Breast epithelium (tissue), 4 donors: Measurements from ENCODE around the gene SLC4A4. TPM values are rescaled to one million over a fixed set of nuclear protein-coding genes. Genes with fewer than 3 reads are reported as not detected.

Experiments used
- DNase-seq, 2 donors: peaks; one replicate each; pipeline ENCODE4 v3.0.0-alpha.2; 2019; ENCODE audit warnings: low spot score in 2 of 2
- H3K27ac ChIP-seq, 2 donors: fragments of 200-600 bp; sonication (generic) in 1 of 2; one replicate each; pipeline ENCODE4 v1.5.1; 2016 to 2019; ENCODE audit warnings: mild to moderate bottlenecking in 1 of 2
- H3K27me3 ChIP-seq, 2 donors: fragments of 200-600 bp; sonication (generic) in 1 of 2; one replicate each; pipeline versions ENCODE4 v1.5.1 to v1.6.0; 2017 to 2019; ENCODE audit warnings: control low read depth in 1 of 2, mild to moderate bottlenecking in 1 of 2
- H3K36me3 ChIP-seq: fragments of 200-600 bp; one replicate; pipeline ENCODE4 v1.5.1; 2019
- H3K4me1 ChIP-seq, 2 donors: fragments of 200-600 bp; sonication (generic); one replicate each; pipeline ENCODE4 v1.5.1; 2016 to 2019; ENCODE audit warnings: control low read depth in 1 of 2
- H3K4me3 ChIP-seq, 3 donors: fragments of 200-600 bp; sonication (generic); 1 replicate in 2 of 3; 2 replicates in 1 of 3; pipeline ENCODE4 v1.5.1; 2016 to 2019; ENCODE audit warnings: mild to moderate bottlenecking in 3 of 3, moderate library complexity in 2 of 3
- H3K9me3 ChIP-seq, 2 donors: fragments of 200-600 bp; sonication (generic) in 1 of 2; one replicate each; pipeline ENCODE4 v1.5.1; 2016 to 2019; ENCODE audit warnings: control low read depth in 1 of 2
- CTCF ChIP-seq, 3 donors: fragments of 450-650 bp; IDR thresholded peaks; one replicate each; pipeline ENCODE4 v1.5.1; 2016 to 2017; ENCODE audit warnings: antibody characterized with exemption in 3 of 3, mild to moderate bottlenecking in 3 of 3, moderate library complexity in 3 of 3
- POLR2A ChIP-seq: fragments of 450-650 bp; IDR thresholded peaks from one replicate; pipeline ENCODE4 v1.6.1; 2016; ENCODE audit warnings: antibody characterized with exemption, mild to moderate bottlenecking, moderate library complexity
- POLR2AphosphoS5 ChIP-seq, 3 donors: sonication (generic); formaldehyde crosslinking; IDR thresholded peaks; one replicate each; pipeline ENCODE4 v1.6.1; 2017; ENCODE audit warnings: antibody characterized with exemption in 3 of 3
- intact Hi-C: fragments of 100-400 bp; cut with DNase I; formaldehyde crosslinking; loops from one replicate; pipeline ENCODE4 v1.15.1; 2023; ENCODE audit warnings: low total_unique reads
- total RNA-seq, 3 donors: library from RNA; depleted of rRNA; stranded (reverse); fragments of >200 nt; gene quantifications; one replicate each; pipeline ENCODE4 v1.1.0, GENCODE V29; 2016

Gene SLC4A4
- total RNA-seq, 3 donors from 2014 or later, result 1.3 to 6.7 (median 1.4) TPM

GRCh38 chr4:71453531-71453930 is 114.7 kb downstream of the SLC4A4 start:
- Histone ChIP-seq H3K36me3 (no peaks in the 10 kb centered on the region), H3K27ac (no peak overlapping the region), H3K4me1 (no peaks in the 10 kb centered on the region), H3K27me3 (no peaks in the 10 kb centered on the region), H3K9me3 (no peaks in the 10 kb centered on the region), H3K4me3 (no peak overlapping the region)
- TF ChIP-seq POLR2A (no peak), CTCF (IDR thresholded peaks at IDR 0.05) (no peak), POLR2AphosphoS5 (IDR thresholded peaks at IDR 0.05) (no peak)
- no peak for DNase-seq
- intact Hi-C loops, result no loop called here

- Histone ChIP-seq H3K9me3 (no peaks in the 10 kb centered on the region), H3K4me1 (no peaks in the 10 kb centered on the region), H3K4me3 (no peak overlapping the region), H3K27ac (no peak overlapping the region), H3K36me3 (no peaks in the 10 kb centered on the region), H3K27me3 (no peaks in the 10 kb centered on the region)
- intact Hi-C loops, result no loop called here
- DNase-seq, result no peak
- TF ChIP-seq POLR2AphosphoS5 (IDR thresholded peaks at IDR 0.05), result no peak
- TF ChIP-seq CTCF (IDR thresholded peaks at IDR 0.05), result no peak
- no peak for TF ChIP-seq POLR2A
Measured at GRCh38 chr4:71456841-71457240, 118.0 kb downstream of the SLC4A4 start.

- no peak overlapping the region for H3K4me3 ChIP-seq
- H3K27me3 ChIP-seq, result no peaks in the 10 kb centered on the region
- no peak for TF ChIP-seq POLR2A
- no peak for TF ChIP-seq CTCF (IDR thresholded peaks at IDR 0.05)
- TF ChIP-seq POLR2AphosphoS5 (IDR thresholded peaks at IDR 0.05), result no peak
- no peaks in the 10 kb centered on the region for H3K4me1 ChIP-seq
- intact Hi-C loops, result no loop called here
- no peak overlapping the region for H3K27ac ChIP-seq
- H3K36me3 ChIP-seq, result no peaks in the 10 kb centered on the region
- DNase-seq, result no peak
- H3K9me3 ChIP-seq, result no peaks in the 10 kb centered on the region
Measured at GRCh38 chr4:71460371-71460770, 121.6 kb downstream of the SLC4A4 start.

- Histone ChIP-seq H3K27ac (no peak overlapping the region), H3K36me3 (no peaks in the 10 kb centered on the region), H3K4me3 (no peak overlapping the region), H3K27me3 (no peaks in the 10 kb centered on the region), H3K9me3 (no peaks in the 10 kb centered on the region), H3K4me1 (no peaks in the 10 kb centered on the region)
- DNase-seq, result no peak
- intact Hi-C loops, result no loop called here
- TF ChIP-seq POLR2A, result no peak
- no peak for TF ChIP-seq POLR2AphosphoS5 (IDR thresholded peaks at IDR 0.05)
- no peak for TF ChIP-seq CTCF (IDR thresholded peaks at IDR 0.05)
Measured at GRCh38 chr4:71461422-71461821, 122.6 kb downstream of the SLC4A4 start.

GRCh38 chr4:71466775-71467174 is 128.0 kb downstream of the SLC4A4 start:
- H3K27ac ChIP-seq, result no peak overlapping the region
- H3K9me3 ChIP-seq, result no peaks in the 10 kb centered on the region
- H3K4me1 ChIP-seq, result no peaks in the 10 kb centered on the region
- H3K27me3 ChIP-seq, result no peaks in the 10 kb centered on the region
- no peak overlapping the region for H3K4me3 ChIP-seq
- no peak for DNase-seq
- no peaks in the 10 kb centered on the region for H3K36me3 ChIP-seq
- TF ChIP-seq POLR2AphosphoS5 (IDR thresholded peaks at IDR 0.05) (no peak), POLR2A (no peak), CTCF (IDR thresholded peaks at IDR 0.05) (no peak)
- intact Hi-C loops, result no loop called here
